Gastroesophageal sphincter (tissue), 4 donors: ENCODE measurements around the gene PDLIM7. TPM values are rescaled to one million over a fixed set of nuclear protein-coding genes. Genes with fewer than 3 reads are reported as not detected.
A peak's percentile ranks its signal among the peaks of the same experiment; 100 is the strongest.

ENCODE experiments used
- ATAC-seq: fragments of 150-250 bp; one replicate; pipeline ENCODE4 v1.9.1; 2016; ENCODE audit warnings: mild to moderate bottlenecking, moderate library complexity
- H3K27ac ChIP-seq, 4 donors: fragments of 200-600 bp; sonication (generic) in 3 of 4; 1 replicate in 3 of 4; 2 replicates in 1 of 4; pipeline ENCODE4 v1.5.1; 2016 to 2019
- H3K27me3 ChIP-seq: fragments of 200-600 bp; sonication (generic); one replicate; pipeline ENCODE4 v1.5.1; 2019
- H3K36me3 ChIP-seq, 2 donors: fragments of 200-600 bp; sonication (generic); one replicate each; pipeline ENCODE4 v1.5.1; 2019; ENCODE audit warnings: control low read depth in 1 of 2
- H3K4me1 ChIP-seq, 3 donors: fragments of 200-600 bp; sonication (generic); 1 replicate in 2 of 3; 2 replicates in 1 of 3; pipeline ENCODE4 v1.5.1; 2016 to 2019; ENCODE audit warnings: control low read depth in 2 of 3
- H3K4me3 ChIP-seq, 2 donors: fragments of 200-600 bp; sonication (generic); one replicate each; pipeline ENCODE4 v1.5.1; 2019; ENCODE audit warnings: mild to moderate bottlenecking in 1 of 2, moderate library complexity in 1 of 2
- H3K9me3 ChIP-seq, 3 donors: fragments of 200-600 bp; sonication (generic); one replicate each; pipeline ENCODE4 v1.5.1; 2017 to 2019; ENCODE audit warnings: control low read depth in 2 of 3
- CTCF ChIP-seq, 4 experiments: fragments of 200-600 bp in 2 of 4; fragments of 450-650 bp in 2 of 4; sonication (generic) in 1 of 4; IDR thresholded peaks; one replicate each; pipeline ENCODE4 v1.5.1; 2017 to 2019; ENCODE audit warnings: antibody characterized with exemption in 4 of 4, mild to moderate bottlenecking in 2 of 4, moderate library complexity in 2 of 4
- EP300 ChIP-seq: sonication (generic); formaldehyde crosslinking; IDR thresholded peaks from one replicate; pipeline ENCODE4 v1.6.1; 2017; ENCODE audit warnings: antibody characterized with exemption, mild to moderate bottlenecking
- POLR2A ChIP-seq, 2 donors: fragments of 450-650 bp; IDR thresholded peaks; one replicate each; pipeline ENCODE4 v1.6.1; 2017; ENCODE audit warnings: antibody characterized with exemption in 2 of 2, mild to moderate bottlenecking in 2 of 2, moderate library complexity in 1 of 2
- POLR2AphosphoS5 ChIP-seq: sonication (generic); formaldehyde crosslinking; IDR thresholded peaks from one replicate; pipeline ENCODE4 v1.6.1; 2017; ENCODE audit warnings: antibody characterized with exemption
- WGBS, 2 donors: methylation state at CpG; one replicate each; pipeline ENCODE4 v1.1.5; 2018; ENCODE audit warnings: low coverage in 1 of 2; 5-methylcytosine and 5-hydroxymethylcytosine counted together
- total RNA-seq, 4 donors: library from RNA; depleted of rRNA; stranded (reverse); fragments of >200 nt; gene quantifications; one replicate each; pipeline ENCODE4 v1.1.0, GENCODE V29; 2016

The PDLIM7 gene, protein sequence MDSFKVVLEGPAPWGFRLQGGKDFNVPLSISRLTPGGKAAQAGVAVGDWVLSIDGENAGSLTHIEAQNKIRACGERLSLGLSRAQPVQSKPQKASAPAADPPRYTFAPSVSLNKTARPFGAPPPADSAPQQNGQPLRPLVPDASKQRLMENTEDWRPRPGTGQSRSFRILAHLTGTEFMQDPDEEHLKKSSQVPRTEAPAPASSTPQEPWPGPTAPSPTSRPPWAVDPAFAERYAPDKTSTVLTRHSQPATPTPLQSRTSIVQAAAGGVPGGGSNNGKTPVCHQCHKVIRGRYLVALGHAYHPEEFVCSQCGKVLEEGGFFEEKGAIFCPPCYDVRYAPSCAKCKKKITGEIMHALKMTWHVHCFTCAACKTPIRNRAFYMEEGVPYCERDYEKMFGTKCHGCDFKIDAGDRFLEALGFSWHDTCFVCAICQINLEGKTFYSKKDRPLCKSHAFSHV
- 100 to 1,000 TPM; 336 to 863 (median 437) TPM for total RNA-seq

DNA sequence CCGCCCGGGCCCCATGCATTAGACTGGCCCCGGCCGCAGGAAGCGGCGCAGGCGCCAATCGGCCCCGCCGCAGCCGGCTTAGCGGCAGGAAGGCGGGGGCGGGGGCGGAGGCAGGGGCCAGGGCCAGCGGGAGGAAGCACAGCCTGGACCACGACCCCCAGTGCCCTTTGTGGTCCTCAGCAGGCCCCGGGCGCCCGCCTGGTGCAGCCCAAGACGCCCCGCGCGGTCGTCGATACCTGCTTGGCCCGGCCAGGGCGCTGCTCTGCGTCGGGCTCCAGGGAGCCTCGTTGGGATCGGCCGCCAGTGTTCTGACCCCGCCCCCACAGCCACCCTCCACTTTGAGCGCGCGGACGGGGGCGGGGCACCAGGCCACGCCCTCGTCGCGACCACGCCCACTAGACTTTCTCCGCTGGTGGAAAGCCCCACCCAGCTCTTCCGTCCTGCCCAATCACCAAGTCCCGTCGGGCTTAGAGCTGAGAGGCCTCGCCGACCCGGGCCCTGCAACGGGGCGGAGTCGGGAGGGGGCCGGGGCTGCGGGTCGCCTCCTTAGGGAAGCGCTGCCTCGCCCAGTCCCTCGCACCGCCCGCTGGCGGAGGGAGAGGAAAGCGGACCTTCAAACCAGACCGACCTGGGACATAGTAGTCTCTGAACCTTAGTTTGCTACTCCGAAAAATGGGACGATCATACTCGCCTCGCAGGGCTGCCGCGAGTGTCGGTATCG lies at the start of gene PDLIM7:
Gene PDLIM7, minus strand, starts transcription at position 313 of the 721 bp plus-strand sequence. CDS start 1,092 bp downstream, outside the sequence.
- Histone ChIP-seq H3K27ac (peak within 1 kb of the TSS; percentile 96 to 99 (median 99)), H3K4me3 (peak within 1 kb of the TSS; percentile 80 to 97), H3K27me3 (no peaks in the 10 kb centered on the region), H3K36me3 (peaks cover 0 to 6% of the 10 kb centered on the region in 2 donors), H3K9me3 (no peaks in the 10 kb centered on the region), H3K4me1 (peaks cover 5 to 69% (median 53%) of the 10 kb centered on the region in 3 donors)
- 0% methylated on average over 12 of the region's 73 CpGs; no CpG with 5 or more reads in 1 of the 2 donors for WGBS, 2 donors
- TF ChIP-seq CTCF (IDR thresholded peaks at IDR 0.05): peak in 3 of 4 experiments; percentile 15 to 35 (median 32)
- peak; percentile 96 for TF ChIP-seq POLR2AphosphoS5
- no peak for TF ChIP-seq EP300
- peak; percentile 98 for TF ChIP-seq POLR2A (IDR thresholded peaks at IDR 0.05)
- peak; percentile 83 for ATAC-seq

GRCh38 chr5:177546258-177546741 lies 48.9 kb upstream of the PDLIM7 start:
- TF ChIP-seq POLR2AphosphoS5 (peak; percentile 99), EP300 (no peak)
- peak; percentile 90 for ATAC-seq
- WGBS, 2 donors: 20% methylated on average over 1 of the region's 1 CpG; no CpG with 5 or more reads in 1 of the 2 donors
- Histone ChIP-seq H3K4me1 (peaks cover 9 to 81% (median 37%) of the 10 kb centered on the region in 3 donors), H3K36me3 (peaks cover 0 to 3% of the 10 kb centered on the region in 2 donors), H3K4me3 (no peak overlapping the region), H3K27ac (peak overlapping the region; percentile 77 to 97 (median 90)), H3K9me3 (no peaks in the 10 kb centered on the region), H3K27me3 (no peaks in the 10 kb centered on the region)

GRCh38 chr5:177545487-177546257 lies 48.3 kb upstream of the PDLIM7 start:
- peak; percentile 80 for ATAC-seq
- no peaks in the 10 kb centered on the region for H3K9me3 ChIP-seq
- H3K4me1 ChIP-seq: peaks cover 9 to 80% (median 37%) of the 10 kb centered on the region in 3 donors
- 5 to 29% methylated on average over 3 to 4 of the region's 4 CpGs for WGBS, 2 donors
- H3K36me3 ChIP-seq: no peaks in the 10 kb centered on the region
- peak overlapping the region; percentile 77 to 97 (median 90) for H3K27ac ChIP-seq
- H3K27me3 ChIP-seq: no peaks in the 10 kb centered on the region
- no peak for TF ChIP-seq POLR2A (IDR thresholded peaks at IDR 0.05)
- peak; percentile 87 for TF ChIP-seq POLR2AphosphoS5
- no peak for TF ChIP-seq EP300
- TF ChIP-seq CTCF (IDR thresholded peaks at IDR 0.05): no peak
- no peak overlapping the region for H3K4me3 ChIP-seq

DNA sequence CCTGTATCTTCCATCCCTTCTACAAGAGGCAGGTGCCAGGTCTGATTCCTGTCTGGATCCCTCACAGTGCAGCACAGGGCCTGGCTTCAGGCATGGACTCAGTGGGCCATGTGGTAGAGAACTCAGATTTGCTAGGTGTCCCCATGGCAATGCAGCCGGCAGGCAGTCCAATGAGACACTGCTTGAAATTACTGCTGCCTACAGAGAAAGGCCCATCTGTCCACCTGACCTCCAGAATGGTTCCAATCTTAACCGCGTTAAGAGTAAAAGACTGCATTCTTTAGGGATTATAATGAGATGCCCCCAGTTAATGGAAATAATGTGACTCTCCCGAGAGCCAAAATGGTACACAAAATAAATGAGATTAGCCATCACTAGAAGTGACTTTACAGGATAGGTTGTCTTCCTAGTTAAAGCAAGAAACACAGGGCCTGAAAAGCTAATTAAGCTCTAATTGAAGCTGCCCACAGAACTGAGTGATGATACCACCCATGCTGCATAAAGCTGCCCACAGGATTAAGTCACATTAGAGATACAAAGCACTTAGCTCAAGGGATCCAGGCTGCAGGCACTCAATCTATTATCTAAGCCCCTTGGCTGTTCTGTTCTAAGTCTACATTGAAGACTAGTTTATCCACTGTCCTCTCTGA lies 45.5 kb upstream of the PDLIM7 start:
- WGBS, 2 donors: 81 to 100% methylated on average over 1 to 3 of the region's 4 CpGs
- H3K4me1 ChIP-seq: peaks cover 9 to 84% (median 43%) of the 10 kb centered on the region in 3 donors
- no peak for TF ChIP-seq EP300
- no peak for TF ChIP-seq CTCF (IDR thresholded peaks at IDR 0.05)
- TF ChIP-seq POLR2A (IDR thresholded peaks at IDR 0.05): no peak
- no peak for TF ChIP-seq POLR2AphosphoS5

More for the DNA sequence above, 45.5 kb upstream of the PDLIM7 start:
- no peak for ATAC-seq
- H3K27me3 ChIP-seq: no peaks in the 10 kb centered on the region
- H3K27ac ChIP-seq: no peak overlapping the region
- no peaks in the 10 kb centered on the region for H3K9me3 ChIP-seq
- H3K4me3 ChIP-seq: no peak overlapping the region
- H3K36me3 ChIP-seq: peaks cover 0 to 6% of the 10 kb centered on the region in 2 donors
